HFFc6 (cell line): ENCODE data around the gene PHACTR1. TPM values are rescaled to one million over a fixed set of nuclear protein-coding genes. Genes with fewer than 3 reads are reported as not detected.

ENCODE experiments used
- DNase-seq: peaks from one replicate; pipeline ENCODE4 v3.0.0-alpha.2; 2018
- H3K27ac Mint-ChIP-seq: 2 replicates; pipeline ENCODE4 v1.8.0; 2020; ENCODE audit warnings: mild to moderate bottlenecking, mixed read lengths
- H3K27me3 Mint-ChIP-seq: 2 replicates; pipeline ENCODE4 v1.8.0; 2021; ENCODE audit warnings: mild to moderate bottlenecking, moderate library complexity, mixed read lengths; ENCODE audit not compliant: insufficient read depth
- H3K36me3 Mint-ChIP-seq: 2 replicates; pipeline ENCODE4 v1.8.0; 2021; ENCODE audit warnings: low read depth, mixed read lengths
- H3K4me1 Mint-ChIP-seq: 2 replicates; pipeline ENCODE4 v1.8.0; 2020; ENCODE audit warnings: low read depth, mixed read lengths
- H3K4me3 Mint-ChIP-seq: 2 replicates; pipeline ENCODE4 v1.8.0; 2020; ENCODE audit warnings: mild to moderate bottlenecking, moderate library complexity, mixed read lengths
- H3K9me3 Mint-ChIP-seq: 2 replicates; pipeline ENCODE4 v1.8.0; 2020; ENCODE audit warnings: mild to moderate bottlenecking, mixed read lengths
- total RNA-seq, 6 experiments: library from RNA; stranded (reverse); fragmentation: NEBNext Ultra II Directional; extraction: Animal tissue kit (Norgen Biotek cat#: 25700); gene quantifications; 2 replicates in 1 of 6; 3 replicates in 5 of 6; pipeline ENCODE4 v1.2.3, GENCODE V29; 2021
- TF ChIP-seq, protein P1 (sequence below): fragments of 200-600 bp; sonication (generic); IDR thresholded peaks from 2 replicates; pipeline ENCODE4 v1.5.0; 2021; ENCODE audit warnings: antibody characterized with exemption, mild to moderate bottlenecking

The PHACTR1 gene
- total RNA-seq, 6 experiments from 2014 or later = 2.5 to 4.7 (median 3.9) TPM

DNA sequence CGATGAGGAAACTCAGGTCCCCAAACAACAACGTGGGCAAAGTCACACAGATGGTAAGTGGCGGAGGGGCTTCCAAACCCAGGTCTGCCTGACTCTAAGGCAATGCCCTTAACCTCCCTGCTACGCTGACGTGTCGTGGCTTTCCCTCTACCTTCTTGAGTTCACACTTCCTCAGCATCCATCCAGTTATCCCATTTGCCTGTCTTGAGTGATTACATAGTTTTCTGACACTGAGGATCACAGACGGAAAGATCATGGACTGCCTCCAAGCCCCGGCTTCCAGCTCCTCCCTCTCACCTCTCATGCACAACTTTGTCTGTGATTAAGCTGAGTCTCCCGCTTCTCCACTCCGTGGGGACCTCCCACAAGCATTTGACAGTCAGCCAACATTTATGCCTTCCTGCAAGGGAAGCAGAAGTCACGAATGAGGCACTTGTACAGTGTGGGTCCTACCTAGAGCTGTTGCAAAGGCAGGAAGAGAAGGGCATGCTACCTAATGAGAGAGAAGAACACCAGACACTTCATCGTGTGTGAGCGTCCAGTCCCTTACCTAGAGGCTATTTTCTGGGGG lies 578.0 kb downstream of the PHACTR1 start:
- TF ChIP-seq, protein P1, sequence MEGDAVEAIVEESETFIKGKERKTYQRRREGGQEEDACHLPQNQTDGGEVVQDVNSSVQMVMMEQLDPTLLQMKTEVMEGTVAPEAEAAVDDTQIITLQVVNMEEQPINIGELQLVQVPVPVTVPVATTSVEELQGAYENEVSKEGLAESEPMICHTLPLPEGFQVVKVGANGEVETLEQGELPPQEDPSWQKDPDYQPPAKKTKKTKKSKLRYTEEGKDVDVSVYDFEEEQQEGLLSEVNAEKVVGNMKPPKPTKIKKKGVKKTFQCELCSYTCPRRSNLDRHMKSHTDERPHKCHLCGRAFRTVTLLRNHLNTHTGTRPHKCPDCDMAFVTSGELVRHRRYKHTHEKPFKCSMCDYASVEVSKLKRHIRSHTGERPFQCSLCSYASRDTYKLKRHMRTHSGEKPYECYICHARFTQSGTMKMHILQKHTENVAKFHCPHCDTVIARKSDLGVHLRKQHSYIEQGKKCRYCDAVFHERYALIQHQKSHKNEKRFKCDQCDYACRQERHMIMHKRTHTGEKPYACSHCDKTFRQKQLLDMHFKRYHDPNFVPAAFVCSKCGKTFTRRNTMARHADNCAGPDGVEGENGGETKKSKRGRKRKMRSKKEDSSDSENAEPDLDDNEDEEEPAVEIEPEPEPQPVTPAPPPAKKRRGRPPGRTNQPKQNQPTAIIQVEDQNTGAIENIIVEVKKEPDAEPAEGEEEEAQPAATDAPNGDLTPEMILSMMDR = no peak
- Mint-ChIP-seq H3K36me3 (peaks cover 29% of the 10 kb centered on the region), H3K27ac (no peak overlapping the region), H3K4me1 (no peaks in the 10 kb centered on the region), H3K27me3 (no peaks in the 10 kb centered on the region; the same call in 1 of the 2 replicates), H3K4me3 (no peak overlapping the region), H3K9me3 (no peaks in the 10 kb centered on the region)
- DNase-seq = no peak

DNA sequence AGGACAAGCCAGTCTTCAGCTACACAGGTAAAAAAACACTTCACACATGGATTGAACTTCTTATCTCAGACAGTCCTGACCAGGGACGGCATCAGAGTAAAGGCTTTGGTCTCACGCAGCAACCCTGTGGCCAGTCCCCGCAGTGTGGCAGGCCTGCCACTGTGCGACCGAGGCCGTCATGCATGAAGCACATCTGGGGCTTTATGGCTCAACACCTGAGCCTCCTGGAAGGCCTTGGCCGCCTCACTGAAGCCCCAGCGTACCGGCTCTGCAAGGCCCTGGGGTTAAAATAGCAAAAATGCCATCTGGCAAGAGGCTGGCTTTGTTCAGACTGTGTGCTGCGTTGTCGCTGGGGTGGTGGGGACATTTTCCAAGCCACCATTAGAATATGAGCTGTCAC lies 579.0 kb downstream of the PHACTR1 start:
- Mint-ChIP-seq H3K27me3 (no peaks in the 10 kb centered on the region; the same call in 1 of the 2 replicates), H3K36me3 (peaks cover 23% of the 10 kb centered on the region), H3K4me3 (no peak overlapping the region), H3K4me1 (no peaks in the 10 kb centered on the region), H3K9me3 (no peaks in the 10 kb centered on the region), H3K27ac (no peak overlapping the region)
- DNase-seq = no peak
- TF ChIP-seq, protein P1 = no peak

DNA sequence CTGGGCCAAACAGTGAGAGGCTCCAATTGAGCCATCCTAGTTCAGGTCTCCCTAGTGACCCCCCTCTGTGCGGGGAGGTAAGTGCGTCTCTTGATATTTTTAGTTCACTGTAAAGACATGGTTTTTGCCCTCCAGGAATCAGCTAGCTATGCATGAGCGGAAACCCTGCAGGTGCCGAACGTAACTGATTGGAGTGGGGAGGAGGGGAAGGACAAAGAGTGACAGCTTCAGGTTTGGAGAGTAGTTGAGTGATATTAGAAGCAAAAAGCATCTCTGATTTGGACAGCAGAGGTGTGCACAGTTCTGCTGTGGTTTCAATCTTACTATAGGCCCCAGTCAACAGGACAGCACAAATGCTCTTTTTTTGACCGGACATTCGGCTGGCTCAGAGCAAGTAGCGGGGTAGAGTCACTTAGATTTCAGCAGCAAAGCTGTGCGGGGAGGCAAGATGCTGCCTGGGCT lies 580.0 kb downstream of the PHACTR1 start:
- Mint-ChIP-seq H3K27me3 (no peaks in the 10 kb centered on the region; the same call in 1 of the 2 replicates), H3K27ac (no peak overlapping the region), H3K36me3 (peaks cover 30% of the 10 kb centered on the region), H3K9me3 (no peaks in the 10 kb centered on the region), H3K4me3 (no peak overlapping the region), H3K4me1 (peaks cover 1% of the 10 kb centered on the region; the same call in 1 of the 2 replicates)
- TF ChIP-seq, protein P1 = no peak
- DNase-seq = no peak

DNA sequence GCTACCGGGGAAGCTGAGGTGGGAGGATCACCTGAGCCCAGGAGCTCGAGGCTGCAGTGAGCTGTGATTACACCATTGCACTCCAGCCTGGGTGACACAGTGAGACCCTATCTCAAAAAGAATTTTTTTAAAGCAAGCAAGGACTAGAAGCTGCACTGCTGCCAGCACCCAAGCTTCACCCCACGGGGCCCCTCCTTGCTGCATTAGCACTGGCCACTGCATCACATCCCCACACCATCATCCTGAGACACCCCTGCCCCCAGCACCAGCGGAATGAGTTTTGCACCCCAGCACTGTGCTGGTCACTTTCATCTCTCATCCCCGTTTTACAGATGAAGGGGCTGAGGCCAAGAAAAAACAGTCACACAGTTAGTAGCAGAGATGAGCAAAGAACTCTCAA lies 580.8 kb downstream of the PHACTR1 start:
- DNase-seq = no peak
- Mint-ChIP-seq H3K4me3 (no peak overlapping the region), H3K27ac (no peak overlapping the region), H3K36me3 (peaks cover 33% of the 10 kb centered on the region), H3K4me1 (peaks cover 9% of the 10 kb centered on the region), H3K27me3 (peaks cover 2% of the 10 kb centered on the region; the same call in 1 of the 2 replicates), H3K9me3 (no peaks in the 10 kb centered on the region)
- TF ChIP-seq, protein P1 = no peak

DNA sequence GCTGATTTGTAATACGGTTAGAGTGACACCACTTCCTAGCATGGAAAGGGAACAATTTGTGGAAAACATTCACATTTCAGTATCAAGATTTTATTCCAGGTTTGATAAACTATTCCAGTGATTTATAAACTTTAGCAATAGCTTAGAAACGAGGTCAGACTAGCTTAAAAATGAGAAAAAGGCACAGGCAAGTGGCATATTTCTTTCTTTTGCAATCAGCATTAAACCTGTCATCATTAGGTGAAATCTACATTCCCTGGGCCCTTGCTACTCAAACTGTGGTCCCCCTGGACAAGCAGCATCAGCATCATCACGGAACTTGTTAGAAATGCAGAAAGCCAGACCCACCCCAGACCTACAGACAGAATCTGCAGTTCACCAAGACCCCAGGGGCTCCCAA lies 581.9 kb downstream of the PHACTR1 start:
- H3K9me3 Mint-ChIP-seq = no peaks in the 10 kb centered on the region
- peaks cover 42% of the 10 kb centered on the region for H3K36me3 Mint-ChIP-seq
- H3K27ac Mint-ChIP-seq = no peak overlapping the region
- no peak for DNase-seq
- TF ChIP-seq, protein P1 = no peak
- H3K4me1 Mint-ChIP-seq = peaks cover 20% of the 10 kb centered on the region
- no peak overlapping the region for H3K4me3 Mint-ChIP-seq
- H3K27me3 Mint-ChIP-seq = peaks cover 2% of the 10 kb centered on the region; the same call in 1 of the 2 replicates
